Lower lobe of right lung (tissue), 2 donors: ENCODE data around the gene CBR1. TPM values are rescaled to one million over a fixed set of nuclear protein-coding genes. Genes with fewer than 3 reads are reported as not detected.
"Not testable (repeated sequence)": the region's sequence is repeated elsewhere in the genome, so short reads cannot be mapped to it uniquely, and the experiment has no call there.

Experiments used
- ATAC-seq, 2 donors: fragments of 200-7000 bp; cut with Tn5 transposase; one replicate each; pipeline ENCODE4 v1.9.1; 2020 to 2022; ENCODE audit warnings: mild to moderate bottlenecking in 2 of 2, moderate library complexity in 2 of 2
- DNase-seq: peaks from one replicate; pipeline ENCODE4 v3.0.0-alpha.2; 2020
- H3K27ac ChIP-seq: fragments of 200-600 bp; one replicate; pipeline ENCODE4 v1.8.0; 2022
- H3K27me3 ChIP-seq: fragments of 200-600 bp; one replicate; pipeline ENCODE4 v1.8.0; 2022; ENCODE audit warnings: low read depth
- H3K36me3 ChIP-seq: fragments of 200-600 bp; one replicate; pipeline ENCODE4 v1.8.0; 2022; ENCODE audit warnings: mild to moderate bottlenecking
- H3K4me1 ChIP-seq: fragments of 200-600 bp; one replicate; pipeline ENCODE4 v1.8.0; 2022
- H3K4me3 ChIP-seq: fragments of 200-600 bp; one replicate; pipeline ENCODE4 v1.8.0; 2022; ENCODE audit warnings: mild to moderate bottlenecking
- H3K9me3 ChIP-seq: fragments of 200-600 bp; one replicate; pipeline ENCODE4 v1.8.0; 2022
- intact Hi-C: fragments of 100-400 bp; cut with DNase I; formaldehyde crosslinking; loops from one replicate; pipeline ENCODE4 v1.11.0; 2022
- total RNA-seq: library from RNA; stranded (reverse); fragmentation: NEBNext Ultra II Directional; extraction: Animal tissue kit (Norgen Biotek cat#: 25700); gene quantifications from one replicate; pipeline ENCODE4 v1.2.1, GENCODE V29; 2021
- TF ChIP-seq, protein P1 (sequence below): fragments of 200-600 bp; IDR thresholded peaks from one replicate; pipeline ENCODE4 v1.8.0; 2022; ENCODE audit warnings: antibody characterized with exemption, mild to moderate bottlenecking
- donor health status: DM: no; HTN: yes; CAD: no; lungs with severe emphysema.

The CBR1 gene
- total RNA-seq, 1 donor from 2014 or later, result 72.9 TPM

- TF ChIP-seq, protein P1, sequence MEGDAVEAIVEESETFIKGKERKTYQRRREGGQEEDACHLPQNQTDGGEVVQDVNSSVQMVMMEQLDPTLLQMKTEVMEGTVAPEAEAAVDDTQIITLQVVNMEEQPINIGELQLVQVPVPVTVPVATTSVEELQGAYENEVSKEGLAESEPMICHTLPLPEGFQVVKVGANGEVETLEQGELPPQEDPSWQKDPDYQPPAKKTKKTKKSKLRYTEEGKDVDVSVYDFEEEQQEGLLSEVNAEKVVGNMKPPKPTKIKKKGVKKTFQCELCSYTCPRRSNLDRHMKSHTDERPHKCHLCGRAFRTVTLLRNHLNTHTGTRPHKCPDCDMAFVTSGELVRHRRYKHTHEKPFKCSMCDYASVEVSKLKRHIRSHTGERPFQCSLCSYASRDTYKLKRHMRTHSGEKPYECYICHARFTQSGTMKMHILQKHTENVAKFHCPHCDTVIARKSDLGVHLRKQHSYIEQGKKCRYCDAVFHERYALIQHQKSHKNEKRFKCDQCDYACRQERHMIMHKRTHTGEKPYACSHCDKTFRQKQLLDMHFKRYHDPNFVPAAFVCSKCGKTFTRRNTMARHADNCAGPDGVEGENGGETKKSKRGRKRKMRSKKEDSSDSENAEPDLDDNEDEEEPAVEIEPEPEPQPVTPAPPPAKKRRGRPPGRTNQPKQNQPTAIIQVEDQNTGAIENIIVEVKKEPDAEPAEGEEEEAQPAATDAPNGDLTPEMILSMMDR, result no peak
- ATAC-seq, result no peak
- peaks cover 5% of the 10 kb centered on the region for H3K9me3 ChIP-seq
- no peak for DNase-seq
- no peak overlapping the region for H3K4me3 ChIP-seq
- intact Hi-C loops, result no loop called here
- H3K36me3 ChIP-seq, result no peaks in the 10 kb centered on the region
- H3K4me1 ChIP-seq, result no peaks in the 10 kb centered on the region
- no peaks in the 10 kb centered on the region for H3K27me3 ChIP-seq
- H3K27ac ChIP-seq, result no peak overlapping the region
Observed at GRCh38 chr21:36096398-36097290, 26.8 kb downstream of the CBR1 start.

- no peaks in the 10 kb centered on the region for H3K27me3 ChIP-seq
- DNase-seq (no peak), ATAC-seq (no peak)
- intact Hi-C loops, result no loop called here
- no peak overlapping the region for H3K4me3 ChIP-seq
- H3K36me3 ChIP-seq, result no peaks in the 10 kb centered on the region
- no peak overlapping the region for H3K27ac ChIP-seq
- TF ChIP-seq, protein P1, result no peak
- peaks cover 5% of the 10 kb centered on the region for H3K9me3 ChIP-seq
- no peaks in the 10 kb centered on the region for H3K4me1 ChIP-seq
Observed at GRCh38 chr21:36097427-36098181, 27.8 kb downstream of the CBR1 start.

GRCh38 chr21:36098182-36098532, 28.3 kb downstream of the CBR1 start:
- no peaks in the 10 kb centered on the region for H3K36me3 ChIP-seq
- no peaks in the 10 kb centered on the region for H3K27me3 ChIP-seq
- peaks cover 5% of the 10 kb centered on the region for H3K9me3 ChIP-seq
- TF ChIP-seq, protein P1, result no peak
- no peaks in the 10 kb centered on the region for H3K4me1 ChIP-seq
- DNase-seq (no peak), ATAC-seq (no peak)
- H3K4me3 ChIP-seq, result no peak overlapping the region
- H3K27ac ChIP-seq, result no peak overlapping the region
- intact Hi-C loops, result no loop called here

DNA sequence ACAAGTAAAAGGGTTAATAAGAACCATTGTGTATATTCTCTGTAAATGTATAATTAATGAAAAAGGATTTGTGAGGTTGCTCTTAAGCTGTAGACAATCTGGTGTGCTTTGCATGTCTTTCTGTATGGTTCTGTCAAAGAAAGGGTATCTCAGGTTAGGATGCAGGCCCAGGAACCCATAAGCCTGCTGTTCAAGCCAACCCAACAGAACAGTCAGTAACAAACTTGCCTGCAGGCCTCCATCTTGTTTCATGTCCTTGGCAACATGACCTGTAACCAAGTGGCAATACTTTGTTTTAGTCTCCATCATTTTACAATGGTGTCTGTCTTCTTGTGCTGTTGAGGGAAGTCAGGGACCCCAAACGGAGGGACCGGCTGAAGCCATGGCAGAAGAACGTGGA, 29.2 kb downstream of the CBR1 start:
- ATAC-seq (no peak), DNase-seq (no peak)
- no peaks in the 10 kb centered on the region for H3K27me3 ChIP-seq
- no peaks in the 10 kb centered on the region for H3K4me1 ChIP-seq
- H3K36me3 ChIP-seq, result no peaks in the 10 kb centered on the region
- TF ChIP-seq, protein P1, result no peak
- peaks cover under 1% of the 10 kb centered on the region for H3K9me3 ChIP-seq
- intact Hi-C loops, result no loop called here
- H3K4me3 ChIP-seq, result no peak overlapping the region
- H3K27ac ChIP-seq, result no peak overlapping the region

GRCh38 chr21:36099695-36100211, 29.9 kb downstream of the CBR1 start:
- H3K27ac ChIP-seq, H3K4me1 ChIP-seq, intact Hi-C loops, H3K27me3 ChIP-seq, ATAC-seq, H3K36me3 ChIP-seq, DNase-seq, H3K9me3 ChIP-seq, H3K4me3 ChIP-seq: not testable (repeated sequence)
